ENCODE measurements around the gene MTERF4.
A peak's percentile ranks its signal among the peaks of the same experiment; 100 is the strongest.

Gene MTERF4, protein sequence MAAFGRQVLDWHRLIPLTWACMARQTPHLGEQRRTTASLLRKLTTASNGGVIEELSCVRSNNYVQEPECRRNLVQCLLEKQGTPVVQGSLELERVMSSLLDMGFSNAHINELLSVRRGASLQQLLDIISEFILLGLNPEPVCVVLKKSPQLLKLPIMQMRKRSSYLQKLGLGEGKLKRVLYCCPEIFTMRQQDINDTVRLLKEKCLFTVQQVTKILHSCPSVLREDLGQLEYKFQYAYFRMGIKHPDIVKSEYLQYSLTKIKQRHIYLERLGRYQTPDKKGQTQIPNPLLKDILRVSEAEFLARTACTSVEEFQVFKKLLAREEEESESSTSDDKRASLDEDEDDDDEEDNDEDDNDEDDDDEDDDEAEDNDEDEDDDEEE
- total RNA-seq: 65.8 to 79.2 reads per million in 2 donors

DNA sequence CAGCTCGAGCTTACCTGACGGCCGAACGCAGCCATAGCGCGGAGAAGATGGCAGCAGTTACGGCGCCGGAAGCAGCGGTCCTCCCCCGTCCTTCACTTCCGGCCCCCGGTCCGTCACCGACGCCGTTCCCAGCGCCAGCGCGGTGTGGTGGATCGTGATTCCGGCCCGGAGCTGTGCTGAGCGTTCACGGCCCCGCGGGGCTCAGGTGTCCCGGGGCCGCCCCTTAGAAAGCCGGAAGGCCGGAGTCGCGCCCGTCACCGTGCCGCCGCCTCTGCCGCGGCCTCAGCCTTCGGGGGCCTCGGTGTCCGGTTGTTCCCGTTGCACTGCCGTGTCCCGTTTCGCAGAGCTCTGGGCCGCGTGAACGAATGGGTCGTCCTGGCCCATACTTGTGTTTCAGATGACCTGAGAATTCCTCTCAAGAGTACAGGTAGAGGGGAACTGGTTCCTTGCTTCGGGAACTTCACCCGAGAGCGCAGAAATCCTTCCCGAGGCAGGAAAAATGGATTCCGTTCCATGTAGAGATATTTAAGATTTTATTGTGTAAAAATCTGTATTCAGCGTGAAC lies at the start of gene MTERF4:
Gene MTERF4, minus strand, starts transcription at position 49 of the 565 bp plus-strand sequence. Its CDS starts 14 bp downstream, at position 35.
- peak; percentile 77 to 93 (median 81) for DNase-seq

GRCh38 chr2:241150660-241151530 lies 48.8 kb upstream of the MTERF4 start:
- DNase-seq: no peak

DNA sequence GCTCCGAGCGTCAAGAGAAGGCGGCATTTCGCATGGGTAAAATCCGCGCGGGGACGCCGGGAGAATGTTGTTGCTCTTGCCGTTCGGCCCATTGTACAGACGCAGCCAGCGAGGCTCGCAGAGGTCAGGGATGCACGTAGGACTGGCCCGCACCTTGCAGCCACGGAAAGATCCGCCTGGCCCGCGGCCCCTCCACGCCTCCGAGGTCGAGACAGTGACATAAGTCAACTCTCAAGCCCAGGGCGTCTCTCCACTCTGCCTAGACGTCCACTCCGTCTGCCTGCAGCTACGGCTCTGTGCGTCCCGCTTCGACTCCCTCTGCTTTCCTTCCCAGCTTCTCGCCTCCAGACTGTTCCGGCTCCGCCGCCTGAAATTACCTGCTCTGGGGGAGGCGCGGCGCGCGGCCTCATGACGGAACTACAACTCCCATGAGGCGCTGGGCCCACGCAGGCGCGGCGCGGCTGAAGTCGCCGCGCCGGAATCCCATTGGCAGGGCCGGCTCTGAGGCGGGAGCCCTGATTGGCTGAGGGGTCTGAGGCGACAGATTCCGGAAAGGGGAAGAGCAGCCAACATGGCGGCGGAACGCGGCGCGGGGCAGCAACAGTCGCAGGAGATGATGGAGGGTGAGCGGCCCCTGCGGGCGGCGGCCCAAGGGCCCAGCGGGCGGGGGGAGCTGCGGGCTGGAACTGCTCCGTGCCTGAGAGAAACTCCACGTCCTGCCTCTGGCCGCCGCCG lies 48.0 kb upstream of the MTERF4 start, which contains the start of gene PPP1R7:
Gene PPP1R7, plus strand, starts transcription at position 543 of the 735 bp plus-strand sequence. Its CDS starts 29 bp downstream, at position 572.
- peak; percentile 88 to 97 (median 92) for DNase-seq

DNA sequence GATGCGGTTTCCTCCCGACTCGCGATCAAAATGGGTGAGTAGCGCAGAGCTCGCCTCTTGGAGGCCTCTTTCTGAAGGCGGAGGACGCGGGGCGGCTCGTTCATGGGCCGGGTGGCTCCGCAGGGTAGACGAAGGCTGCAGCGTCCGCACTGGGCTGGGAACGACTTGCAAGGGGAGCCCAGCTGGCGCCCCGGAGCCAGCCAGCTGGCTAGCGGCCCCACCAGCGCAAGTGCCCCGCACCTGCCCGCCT lies 47.5 kb upstream of the MTERF4 start:
- DNase-seq: no peak

GRCh38 chr2:241148891-241149674 lies 47.0 kb upstream of the MTERF4 start, which contains the start of gene PASK:
PASK (minus strand) TSS chr2:241149472; CDS start chr2:241143032, 6,440 bp downstream.
- DNase-seq: peak; percentile 78 to 97 (median 88)

DNA sequence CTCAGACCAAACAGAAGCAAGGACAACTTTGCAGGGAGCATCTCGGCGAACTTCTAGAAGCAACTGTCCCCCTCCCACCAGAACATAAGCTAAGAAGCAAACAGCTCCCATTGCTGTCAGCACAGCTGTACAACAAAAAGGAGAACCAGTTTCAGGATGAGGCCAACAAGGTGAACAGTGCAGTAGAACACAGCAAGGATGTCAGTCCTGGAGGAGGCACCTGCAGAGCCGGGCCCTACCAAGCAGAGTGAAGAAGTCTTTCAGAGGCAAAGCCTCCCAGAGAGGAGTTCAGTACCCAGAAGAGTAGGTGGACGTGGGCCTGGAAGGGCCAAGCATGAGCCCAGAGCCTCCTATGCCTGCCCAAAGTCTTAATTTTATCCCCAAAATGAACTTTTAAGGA lies 46.2 kb upstream of the MTERF4 start:
- no peak for DNase-seq

- no peak for DNase-seq
These were observed 45.2 kb upstream of the MTERF4 start for GRCh38 chr2:241147336-241147735.

- DNase-seq: no peak
These were observed 44.2 kb upstream of the MTERF4 start for GRCh38 chr2:241146286-241146685.

- no peak for DNase-seq
These were observed 40.5 kb upstream of the MTERF4 start for GRCh38 chr2:241142593-241142992.

DNA sequence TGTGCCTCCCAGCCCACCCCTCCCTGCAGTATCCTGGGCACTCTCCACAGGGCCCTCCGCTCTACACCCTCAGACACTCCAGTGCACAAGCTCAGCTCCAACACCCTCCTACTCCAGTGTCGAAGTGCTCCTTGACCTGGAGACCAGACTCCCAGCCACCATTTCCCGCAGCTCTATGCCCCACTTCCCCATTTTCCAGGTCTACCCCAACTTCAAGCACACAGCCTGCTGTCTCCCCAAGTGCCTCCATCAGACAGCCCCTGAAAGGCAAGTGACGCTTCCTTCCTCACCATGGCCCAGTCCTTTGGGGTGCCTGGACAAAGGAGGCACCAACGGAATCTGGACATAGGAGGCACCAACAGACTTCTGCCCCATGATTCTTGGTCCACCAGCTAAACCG lies 40.0 kb upstream of the MTERF4 start:
- DNase-seq: no peak

GRCh38 chr2:241141214-241141770 lies 39.2 kb upstream of the MTERF4 start:
- DNase-seq: no peak

DNA sequence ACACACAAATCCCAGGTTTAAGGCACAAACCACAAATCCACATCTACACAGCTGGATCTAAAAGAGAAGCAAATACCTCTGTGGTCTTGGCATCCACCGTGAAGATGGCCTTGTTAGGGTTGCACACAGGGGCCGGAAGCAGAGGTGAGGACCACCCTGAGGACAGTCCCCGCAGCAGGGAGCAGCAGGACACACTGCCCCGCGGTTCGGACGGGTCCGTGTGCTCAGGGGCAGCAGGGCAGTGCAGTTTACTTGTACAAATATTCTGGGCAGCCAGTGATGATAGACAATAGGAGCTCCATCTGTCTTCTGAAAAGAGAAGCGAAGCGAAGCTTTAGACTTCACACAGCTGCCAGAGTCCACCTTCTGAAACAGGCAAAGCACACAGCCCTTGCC lies 38.4 kb upstream of the MTERF4 start:
- no peak for DNase-seq

- no peak for DNase-seq
These were observed 37.7 kb upstream of the MTERF4 start for GRCh38 chr2:241139531-241140444.

GRCh38 chr2:241138471-241138870 lies 36.4 kb upstream of the MTERF4 start:
- no peak for DNase-seq

- no peak for DNase-seq
These were observed 35.4 kb upstream of the MTERF4 start for GRCh38 chr2:241137276-241138190.

DNA sequence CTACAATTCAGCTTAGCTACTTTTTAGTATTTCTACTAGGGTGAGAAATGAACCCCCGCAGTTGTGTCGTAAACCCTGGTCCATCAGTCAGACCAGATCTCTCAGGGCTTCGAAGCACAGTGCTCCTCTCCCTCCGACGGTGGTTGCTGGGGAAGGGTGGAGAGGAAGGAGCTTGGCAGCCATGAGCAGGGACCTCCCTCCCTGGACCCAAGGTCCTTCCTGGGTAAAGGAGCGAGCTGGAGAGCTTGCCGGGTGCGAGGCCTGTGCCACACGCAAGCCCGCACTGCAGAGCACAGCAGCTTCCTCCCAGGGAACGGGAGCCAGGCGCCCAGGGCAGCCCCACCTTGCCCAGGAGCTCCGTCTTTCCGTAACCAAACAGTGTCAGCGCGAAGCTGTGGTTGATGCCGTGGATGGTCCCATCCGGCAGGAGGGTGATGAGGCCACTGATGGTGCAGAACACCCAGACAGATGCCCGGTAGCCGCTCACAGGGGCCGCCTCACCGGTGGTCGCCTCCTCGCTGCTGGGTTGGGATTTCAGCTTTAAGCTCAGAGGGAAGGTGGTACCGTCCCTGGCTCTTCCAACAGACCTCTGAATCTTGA lies 34.7 kb upstream of the MTERF4 start:
- DNase-seq: no peak

DNA sequence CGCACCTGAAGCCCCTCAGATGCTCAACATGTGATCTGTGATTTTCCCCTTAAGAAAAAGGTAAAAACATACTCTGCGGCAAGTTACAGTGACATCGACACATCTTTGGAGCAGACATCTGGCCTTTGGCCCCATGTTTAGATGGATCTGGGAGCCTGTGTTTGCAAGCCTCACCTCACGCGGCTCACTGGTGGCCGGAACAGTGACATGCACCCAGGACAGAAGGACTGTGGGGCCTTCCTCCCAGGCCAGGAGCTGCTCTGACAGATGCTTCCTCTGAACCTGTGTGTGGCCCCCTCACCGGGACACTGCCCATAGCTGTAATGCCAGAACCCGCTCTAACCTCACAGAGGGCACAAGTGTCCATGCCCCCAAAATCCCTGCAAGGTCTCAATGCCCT lies 34.1 kb upstream of the MTERF4 start:
- no peak for DNase-seq

GRCh38 chr2:241135737-241136136 lies 33.6 kb upstream of the MTERF4 start:
- DNase-seq: no peak

- no peak for DNase-seq
These were observed 32.6 kb upstream of the MTERF4 start for GRCh38 chr2:241134711-241135110.

Measured in T-helper 2 cell (primary cell).